Left lung (tissue), 10 donors: ENCODE data around the gene ST8SIA1. TPM values are rescaled to one million over a fixed set of nuclear protein-coding genes. Genes with fewer than 3 reads are reported as not detected.

Experiments used
- ATAC-seq: fragments of 200-7000 bp; cut with Tn5 transposase; one replicate; pipeline ENCODE4 v1.9.1; 2020; ENCODE audit warnings: moderate library complexity
- DNase-seq, 4 donors: peaks; one replicate each; pipeline ENCODE4 v3.0.0-alpha.2; 2013 to 2020
- H3K27ac ChIP-seq, 2 donors: fragments of 200-600 bp; sonication (generic) in 1 of 2; one replicate each; pipeline versions ENCODE4 v1.5.0 to v1.8.0; 2020 to 2021
- H3K27me3 ChIP-seq, 2 donors: fragments of 200-600 bp; sonication (generic) in 1 of 2; one replicate each; pipeline versions ENCODE4 v1.5.0 to v1.8.0; 2020 to 2021
- H3K36me3 ChIP-seq, 2 donors: fragments of 200-600 bp; sonication (generic) in 1 of 2; one replicate each; pipeline versions ENCODE4 v1.5.0 to v1.8.0; 2020 to 2021
- H3K4me1 ChIP-seq, 2 donors: fragments of 200-600 bp; one replicate each; pipeline ENCODE4 v1.8.0; 2021
- H3K4me3 ChIP-seq, 2 donors: fragments of 200-600 bp; sonication (generic) in 1 of 2; one replicate each; pipeline versions ENCODE4 v1.5.0 to v1.8.0; 2020 to 2021; ENCODE audit warnings: mild to moderate bottlenecking in 1 of 2
- H3K9me3 ChIP-seq, 2 donors: fragments of 200-600 bp; sonication (generic) in 1 of 2; one replicate each; pipeline versions ENCODE4 v1.5.0 to v1.8.0; 2020 to 2021
- CTCF ChIP-seq, 2 donors: fragments of 200-600 bp; sonication (generic) in 1 of 2; IDR thresholded peaks; one replicate each; pipeline versions ENCODE4 v1.5.0 to v1.8.0; 2021; ENCODE audit warnings: antibody characterized with exemption in 2 of 2
- intact Hi-C, 2 donors: fragments of 100-400 bp; cut with DNase I; formaldehyde crosslinking; loops; one replicate each; pipeline versions ENCODE4 v1.11.2 to v1.14.2; 2022
- polyA plus RNA-seq, 6 donors: library from polyadenylated mRNA; unstranded; fragments of 120-200 nt; gene quantifications; one replicate each; pipeline ENCODE4 v1.2.1, GENCODE V29; 2013; ENCODE audit not compliant: insufficient read length in 6 of 6
- total RNA-seq, 2 donors: library from RNA; stranded (reverse); fragmentation: NEBNext Ultra II Directional; extraction: Animal tissue kit (Norgen Biotek cat#: 25700); gene quantifications; one replicate each; pipeline ENCODE4 v1.2.1, GENCODE V29; 2021
- donor health status: DM: no; HTN: yes; CAD: no.
- donor health status: DM: no; HTN: no; CAD: no.

ST8SIA1 gene
- total and polyA plus RNA-seq, 8 donors, result 2.4 to 15.8 (median 10.0) TPM

- no peak for ATAC-seq
- DNase-seq, result no peak
- H3K27me3 ChIP-seq, result no peaks in the 10 kb centered on the region
- H3K27ac ChIP-seq, result no peak overlapping the region
- TF ChIP-seq CTCF (IDR thresholded peaks at IDR 0.05), result no peak
- no peaks in the 10 kb centered on the region for H3K9me3 ChIP-seq
- H3K36me3 ChIP-seq, result no peaks in the 10 kb centered on the region
- no peak overlapping the region for H3K4me3 ChIP-seq
- no peaks in the 10 kb centered on the region for H3K4me1 ChIP-seq
- intact Hi-C loops, result no loop called here
These were observed 63.5 kb downstream of the ST8SIA1 start for GRCh38 chr12:22271023-22271422.

- TF ChIP-seq CTCF (IDR thresholded peaks at IDR 0.05), result no peak
- intact Hi-C loops, result no loop called here
- H3K4me1 ChIP-seq, result no peaks in the 10 kb centered on the region
- H3K9me3 ChIP-seq, result no peaks in the 10 kb centered on the region
- ATAC-seq, result no peak
- no peaks in the 10 kb centered on the region for H3K27me3 ChIP-seq
- H3K36me3 ChIP-seq, result no peaks in the 10 kb centered on the region
- H3K4me3 ChIP-seq, result no peak overlapping the region
- H3K27ac ChIP-seq, result no peak overlapping the region
- no peak for DNase-seq
These were observed 65.5 kb downstream of the ST8SIA1 start for GRCh38 chr12:22268973-22269372.

- no peaks in the 10 kb centered on the region for H3K9me3 ChIP-seq
- intact Hi-C loops, result no loop called here
- H3K27ac ChIP-seq, result no peak overlapping the region
- no peak for ATAC-seq
- DNase-seq, result no peak
- no peaks in the 10 kb centered on the region for H3K4me1 ChIP-seq
- no peak for TF ChIP-seq CTCF (IDR thresholded peaks at IDR 0.05)
- no peaks in the 10 kb centered on the region for H3K27me3 ChIP-seq
- no peak overlapping the region for H3K4me3 ChIP-seq
- H3K36me3 ChIP-seq, result no peaks in the 10 kb centered on the region
These were observed 66.1 kb downstream of the ST8SIA1 start for GRCh38 chr12:22268406-22268805.

- no peaks in the 10 kb centered on the region for H3K36me3 ChIP-seq
- no peaks in the 10 kb centered on the region for H3K27me3 ChIP-seq
- intact Hi-C loops, result no loop called here
- H3K4me3 ChIP-seq, result no peak overlapping the region
- ATAC-seq, result no peak
- H3K27ac ChIP-seq, result no peak overlapping the region
- no peaks in the 10 kb centered on the region for H3K9me3 ChIP-seq
- no peak for DNase-seq
- H3K4me1 ChIP-seq, result no peaks in the 10 kb centered on the region
- TF ChIP-seq CTCF (IDR thresholded peaks at IDR 0.05), result no peak
These were observed 68.4 kb downstream of the ST8SIA1 start for GRCh38 chr12:22266101-22266500.

- H3K27ac ChIP-seq, result no peak overlapping the region
- no peak for TF ChIP-seq CTCF (IDR thresholded peaks at IDR 0.05)
- intact Hi-C loops, result no loop called here
- H3K4me1 ChIP-seq, result no peaks in the 10 kb centered on the region
- no peak overlapping the region for H3K4me3 ChIP-seq
- ATAC-seq, result no peak
- no peaks in the 10 kb centered on the region for H3K27me3 ChIP-seq
- H3K9me3 ChIP-seq, result no peaks in the 10 kb centered on the region
- no peak for DNase-seq
- no peaks in the 10 kb centered on the region for H3K36me3 ChIP-seq
These were observed 70.1 kb downstream of the ST8SIA1 start for GRCh38 chr12:22264380-22264779.
